Retinal pigment epithelial cell (primary cell): Measurements from ENCODE around the gene PIP4K2B.

Experiments
- DNase-seq: peaks from one replicate; pipeline ENCODE4 v3.0.0-alpha.2; 2010; ENCODE audit warnings: low read depth
- H3K4me3 ChIP-seq: 2 replicates; pipeline ENCODE4 v1.5.1; 2011; ENCODE audit warnings: mild to moderate bottlenecking, low read length, control low read depth, moderate library complexity
- CTCF ChIP-seq: conservative IDR thresholded peaks from 2 replicates; pipeline ENCODE4 v1.5.1; 2011; ENCODE audit warnings: low read depth, low read length, control low read depth, inconsistent platforms

Gene PIP4K2B

GRCh38 chr17:38743556-38744171 lies 55.7 kb downstream of the PIP4K2B start:
- TF ChIP-seq CTCF = no peak
- H3K4me3 ChIP-seq = no peak overlapping the region
- DNase-seq = no peak

GRCh38 chr17:38742411-38743308 lies 56.7 kb downstream of the PIP4K2B start:
- H3K4me3 ChIP-seq = no peak overlapping the region
- no peak for TF ChIP-seq CTCF
- no peak for DNase-seq

GRCh38 chr17:38741921-38742410 lies 57.4 kb downstream of the PIP4K2B start:
- DNase-seq = no peak
- no peak for TF ChIP-seq CTCF
- H3K4me3 ChIP-seq = no peak overlapping the region

- no peak for TF ChIP-seq CTCF
- no peak for DNase-seq
Observed at GRCh38 chr17:38741461-38741860, 57.9 kb downstream of the PIP4K2B start.

GRCh38 chr17:38740806-38741205 lies 58.5 kb downstream of the PIP4K2B start:
- no peak for TF ChIP-seq CTCF
- DNase-seq = no peak

More at GRCh38 chr17:38741461-38741860, 57.9 kb downstream of the PIP4K2B start:
- no peak overlapping the region for H3K4me3 ChIP-seq

GRCh38 chr17:38740044-38740443 lies 59.3 kb downstream of the PIP4K2B start:
- H3K4me3 ChIP-seq = no peak overlapping the region
- no peak for DNase-seq
- TF ChIP-seq CTCF = no peak

More at GRCh38 chr17:38740806-38741205, 58.5 kb downstream of the PIP4K2B start:
- no peak overlapping the region for H3K4me3 ChIP-seq
